Kidney epithelial cell (primary cell): ENCODE data around the gene ANKRD33B. TPM values are rescaled to one million over a fixed set of nuclear protein-coding genes. Genes with fewer than 3 reads are reported as not detected.
A peak's percentile ranks its signal among the peaks of the same experiment; 100 is the strongest.
"Not testable (repeated sequence)": the region's sequence is repeated elsewhere in the genome, so short reads cannot be mapped to it uniquely, and the experiment has no call there.

Experiments used
- DNase-seq: peaks from one replicate; pipeline ENCODE4 v3.0.0-alpha.2; 2010; ENCODE audit warnings: low read depth
- H3K27me3 ChIP-seq: 2 replicates; pipeline ENCODE4 v1.6.0; 2011; ENCODE audit warnings: low read length; ENCODE audit not compliant: control insufficient read depth, insufficient read depth
- H3K36me3 ChIP-seq: 2 replicates; pipeline ENCODE4 v1.5.1; 2011; ENCODE audit warnings: low read length; ENCODE audit not compliant: control insufficient read depth, insufficient read depth
- H3K4me3 ChIP-seq: 2 replicates; pipeline ENCODE4 v1.5.1; 2011; ENCODE audit warnings: low read depth, mild to moderate bottlenecking, control low read depth, low read length
- CTCF ChIP-seq: IDR thresholded peaks from 2 replicates; pipeline ENCODE4 v1.5.1; 2011; ENCODE audit warnings: mild to moderate bottlenecking, moderate library complexity, low read length, control low read depth, inconsistent platforms; ENCODE audit not compliant: insufficient read depth, poor library complexity, severe bottlenecking
- total RNA-seq: library from RNA; depleted of rRNA; stranded (reverse); fragments of >200 nt; gene quantifications from 2 replicates; pipeline ENCODE4 v1.2.3, GENCODE V29; 2015

Gene ANKRD33B
- total RNA-seq, 1 donor from 2014 or later, result 5.0 TPM

DNA sequence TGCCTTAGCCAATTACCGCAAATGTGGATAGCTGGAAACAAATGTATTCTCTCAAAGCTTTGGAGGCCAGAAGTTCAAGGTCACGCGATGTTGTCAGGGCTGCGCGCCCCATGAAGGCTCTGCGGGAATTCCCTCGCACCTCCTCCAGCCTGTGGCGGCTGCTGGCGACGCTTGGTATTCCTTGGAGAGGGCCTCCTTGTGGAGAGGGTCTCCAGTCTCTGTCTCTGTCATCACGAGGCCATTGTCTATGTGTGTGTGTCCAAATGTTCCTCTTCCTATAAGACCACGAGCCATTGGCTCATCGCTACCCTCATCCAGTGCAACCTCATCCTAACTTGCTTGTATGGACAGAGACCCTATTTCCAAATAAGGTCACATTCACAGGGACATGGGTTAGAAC lies 97.5 kb downstream of the ANKRD33B start:
- TF ChIP-seq CTCF, result no peak
- no peak for DNase-seq

DNA sequence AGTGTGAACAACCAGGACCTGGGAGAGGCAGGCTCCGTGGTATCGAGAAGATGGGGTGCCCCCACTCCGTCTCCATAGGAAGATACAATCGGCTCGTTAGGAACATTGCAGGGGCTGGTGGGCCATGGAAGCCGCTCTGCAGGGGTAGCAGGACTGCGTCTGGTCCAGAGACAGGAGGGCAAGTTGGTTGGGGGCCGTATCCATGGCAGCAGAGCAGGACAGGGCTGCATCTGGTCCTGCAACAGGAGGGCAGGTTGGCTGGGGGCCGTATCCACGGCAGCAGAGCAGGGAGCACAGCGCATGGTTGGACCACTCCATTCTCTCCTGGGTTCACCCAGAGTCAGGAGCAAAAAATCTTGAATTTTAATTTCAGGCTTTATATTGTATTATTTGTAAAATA lies 98.2 kb downstream of the ANKRD33B start:
- Histone ChIP-seq H3K36me3 (no peaks in the 10 kb centered on the region), H3K4me3 (no peak overlapping the region), H3K27me3 (no peaks in the 10 kb centered on the region)
- no peak for TF ChIP-seq CTCF
- no peak for DNase-seq

More for the DNA sequence above, 97.5 kb downstream of the ANKRD33B start:
- H3K36me3 ChIP-seq, result no peaks in the 10 kb centered on the region
- no peaks in the 10 kb centered on the region for H3K27me3 ChIP-seq
- no peak overlapping the region for H3K4me3 ChIP-seq

GRCh38 chr5:10662661-10663488 lies 99.0 kb downstream of the ANKRD33B start:
- no peak for DNase-seq
- H3K27me3 ChIP-seq, result no peaks in the 10 kb centered on the region
- H3K36me3 ChIP-seq, result no peaks in the 10 kb centered on the region
- TF ChIP-seq CTCF, result no peak
- no peak overlapping the region for H3K4me3 ChIP-seq

DNA sequence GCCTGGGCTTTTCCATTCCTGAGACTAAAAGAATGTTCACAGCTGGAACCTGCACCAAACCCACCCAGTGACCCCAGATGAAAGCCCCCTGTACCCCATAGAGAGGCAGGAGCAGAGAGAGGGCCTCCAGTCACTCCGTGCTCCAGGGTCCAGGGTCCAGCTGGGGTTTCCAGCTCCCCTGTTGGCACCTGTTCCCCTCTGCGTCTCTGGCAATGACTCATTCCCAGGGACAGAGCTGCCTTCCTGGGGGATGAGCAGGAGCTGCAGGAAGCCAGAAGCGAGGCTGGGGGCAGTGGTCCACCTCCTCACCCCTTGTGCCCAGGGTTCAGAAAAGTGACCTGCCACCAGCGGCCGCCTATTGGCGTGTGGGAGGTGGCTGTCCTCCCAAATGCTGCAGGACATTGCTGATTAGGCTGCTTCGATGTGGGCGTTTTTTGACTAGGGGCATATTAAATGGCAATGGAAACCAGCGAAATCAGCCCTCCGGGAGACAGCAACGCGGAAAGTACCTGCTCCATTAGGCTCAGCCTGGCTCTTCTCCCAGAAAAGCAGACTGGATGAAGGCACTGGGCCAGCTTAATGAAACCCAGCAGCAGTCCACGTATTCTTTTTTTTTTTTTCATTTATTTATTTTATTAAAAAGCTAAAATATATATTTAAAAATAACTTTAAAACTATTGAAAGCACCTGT lies 99.8 kb downstream of the ANKRD33B start:
- no peak for TF ChIP-seq CTCF
- Histone ChIP-seq H3K27me3 (no peaks in the 10 kb centered on the region), H3K36me3 (no peaks in the 10 kb centered on the region), H3K4me3 (no peak overlapping the region)
- peak; percentile 12 for DNase-seq

GRCh38 chr5:10664180-10664769 lies 100.4 kb downstream of the ANKRD33B start:
- H3K36me3 ChIP-seq, DNase-seq, H3K27me3 ChIP-seq, H3K4me3 ChIP-seq: not testable (repeated sequence)

GRCh38 chr5:10665799-10666198 lies 101.9 kb downstream of the ANKRD33B start:
- no peaks in the 10 kb centered on the region for H3K27me3 ChIP-seq
- no peak for TF ChIP-seq CTCF
- DNase-seq, result no peak
- no peak overlapping the region for H3K4me3 ChIP-seq
- H3K36me3 ChIP-seq, result no peaks in the 10 kb centered on the region
